SK-N-SH treated with all-trans-retinoic acid at 6 μM for 48 hours (cell line): ENCODE data around the gene HIVEP2.

Experiments
- ATAC-seq: fragments of 200-7000 bp; cut with Tn5 transposase; 3 replicates; pipeline ENCODE4 v1.9.1; 2020; ENCODE audit warnings: mild to moderate bottlenecking, moderate library complexity
- ARNTL ChIP-seq: fragments of 450-650 bp; formaldehyde crosslinking; IDR thresholded peaks from 2 replicates; pipeline ENCODE4 v1.5.0; 2020; ENCODE audit warnings: low read depth, mild to moderate bottlenecking, moderate library complexity, borderline replicate concordance
- BACH2 ChIP-seq: fragments of 250-450 bp; sonication (Bioruptor Pico); IDR thresholded peaks from 2 replicates; pipeline ENCODE4 v1.9.0; 2021; ENCODE audit warnings: mild to moderate bottlenecking, borderline replicate concordance
- CREB5 ChIP-seq: fragments of 250-450 bp; sonication (Bioruptor Pico); IDR thresholded peaks from 2 replicates; pipeline ENCODE4 v1.5.1; 2020; ENCODE audit warnings: low read depth, mild to moderate bottlenecking, moderate library complexity
- CSDC2 ChIP-seq: fragments of 250-450 bp; sonication (Bioruptor Pico); IDR thresholded peaks from 2 replicates; pipeline ENCODE4 v1.5.0; 2020; ENCODE audit warnings: mild to moderate bottlenecking, moderate library complexity
- CSRNP3 ChIP-seq: fragments of 250-450 bp; sonication (Bioruptor Pico); IDR thresholded peaks from 2 replicates; pipeline ENCODE4 v1.5.1; 2021; ENCODE audit warnings: mild to moderate bottlenecking, moderate library complexity
- ESRRG ChIP-seq: fragments of 250-450 bp; sonication (Bioruptor Pico); IDR thresholded peaks from 2 replicates; pipeline ENCODE4 v1.6.1; 2021; ENCODE audit warnings: mild to moderate bottlenecking
- GLIS3 ChIP-seq: fragments of 250-450 bp; sonication (Bioruptor Pico); IDR thresholded peaks from 2 replicates; pipeline ENCODE4 v1.5.0; 2020; ENCODE audit warnings: mild to moderate bottlenecking, moderate library complexity
- ISL1 ChIP-seq: fragments of 250-450 bp; sonication (Bioruptor Pico); IDR thresholded peaks from 2 replicates; pipeline ENCODE4 v2.1.2; 2022; ENCODE audit warnings: mild to moderate bottlenecking, moderate library complexity
- OSR1 ChIP-seq: fragments of 250-450 bp; sonication (Bioruptor Pico); IDR thresholded peaks from 2 replicates; pipeline ENCODE4 v1.8.0; 2022; ENCODE audit warnings: moderate library complexity, mild to moderate bottlenecking, inconsistent platforms
- POU6F1 ChIP-seq: fragments of 250-450 bp; sonication (Bioruptor Pico); IDR thresholded peaks from 2 replicates; pipeline ENCODE4 v1.8.0; 2021; ENCODE audit warnings: low read depth, mild to moderate bottlenecking, moderate library complexity, borderline replicate concordance
- PPARA ChIP-seq: fragments of 250-450 bp; sonication (Bioruptor Pico); IDR thresholded peaks from 2 replicates; pipeline ENCODE4 v1.5.0; 2020; ENCODE audit warnings: mild to moderate bottlenecking, borderline replicate concordance
- RARB ChIP-seq: fragments of 250-450 bp; sonication (Bioruptor Pico); IDR thresholded peaks from 2 replicates; pipeline ENCODE4 v1.8.0; 2021; ENCODE audit warnings: mild to moderate bottlenecking, moderate library complexity
- SNAI2 ChIP-seq: fragments of 250-450 bp; sonication (Bioruptor Pico); IDR thresholded peaks from 2 replicates; pipeline ENCODE4 v1.5.0; 2020; ENCODE audit warnings: mild to moderate bottlenecking, moderate library complexity
- TCF4 ChIP-seq: fragments of 250-450 bp; sonication (Bioruptor Pico); IDR thresholded peaks from 2 replicates; pipeline ENCODE4 v1.8.0; 2021; ENCODE audit warnings: mild to moderate bottlenecking, moderate library complexity, borderline replicate concordance
- TOX ChIP-seq: fragments of 250-450 bp; sonication (Bioruptor Pico); IDR thresholded peaks from 2 replicates; pipeline ENCODE4 v1.8.0; 2021; ENCODE audit warnings: mild to moderate bottlenecking, moderate library complexity, borderline replicate concordance
- ZC3H10 ChIP-seq: fragments of 250-450 bp; sonication (Bioruptor Pico); IDR thresholded peaks from 2 replicates; pipeline ENCODE4 v1.5.1; 2021; ENCODE audit warnings: mild to moderate bottlenecking, moderate library complexity
- ZFP3 ChIP-seq: fragments of 250-450 bp; sonication (Bioruptor Pico); IDR thresholded peaks from 2 replicates; pipeline ENCODE4 v1.5.0; 2020; ENCODE audit warnings: mild to moderate bottlenecking, moderate library complexity
- ZFP30 ChIP-seq: fragments of 450-650 bp; formaldehyde crosslinking; IDR thresholded peaks from 2 replicates; pipeline ENCODE4 v1.5.0; 2022; ENCODE audit warnings: mild to moderate bottlenecking, moderate library complexity
- ZNF565 ChIP-seq: fragments of 450-650 bp; formaldehyde crosslinking; conservative IDR thresholded peaks from 2 replicates; pipeline ENCODE4 v1.5.0; 2020; ENCODE audit warnings: low read depth, mild to moderate bottlenecking, moderate library complexity
- ZNF70 ChIP-seq: fragments of 450-650 bp; formaldehyde crosslinking; IDR thresholded peaks from 2 replicates; pipeline ENCODE4 v1.5.0; 2020; ENCODE audit warnings: mild to moderate bottlenecking, moderate library complexity
- TF ChIP-seq, protein P1 (sequence below): fragments of 250-450 bp; sonication (Bioruptor Pico); IDR thresholded peaks from 2 replicates; pipeline ENCODE4 v1.5.0; 2020; ENCODE audit warnings: mild to moderate bottlenecking, moderate library complexity
- TF ChIP-seq, protein P2 (sequence below): fragments of 250-450 bp; sonication (Bioruptor Pico); IDR thresholded peaks from 2 replicates; pipeline ENCODE4 v1.8.0; 2020; ENCODE audit warnings: mild to moderate bottlenecking, moderate library complexity, borderline replicate concordance

HIVEP2 gene

DNA sequence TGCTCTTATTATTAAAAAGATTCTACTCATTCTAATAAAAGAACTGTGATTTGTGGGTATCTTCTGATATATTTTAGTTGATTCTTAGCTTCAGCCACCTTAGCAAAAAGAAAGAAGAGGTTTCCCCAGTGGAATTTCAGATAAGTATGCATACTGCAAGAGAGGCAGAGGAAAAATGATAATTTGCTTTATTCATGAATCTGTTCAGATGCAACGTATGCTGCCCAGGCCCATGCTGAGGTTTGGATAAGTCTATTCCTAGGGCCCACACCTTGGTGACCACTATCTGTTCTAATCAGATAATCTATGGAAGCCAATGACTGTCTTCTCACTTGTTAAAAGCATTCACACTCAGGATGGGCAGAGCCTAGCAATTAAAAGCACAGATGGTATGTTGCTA is 194.0 kb downstream of the HIVEP2 start:
- ATAC-seq, result no peak
- TF ChIP-seq RARB (CRISPR knock-in tag), result no peak
- no peak for TF ChIP-seq BACH2 (CRISPR knock-in tag)
- no peak for TF ChIP-seq SNAI2 (CRISPR knock-in tag)
- no peak for TF ChIP-seq ESRRG
- TF ChIP-seq ZNF565, result no peak
- no peak for TF ChIP-seq ZFP3 (CRISPR knock-in tag)

DNA sequence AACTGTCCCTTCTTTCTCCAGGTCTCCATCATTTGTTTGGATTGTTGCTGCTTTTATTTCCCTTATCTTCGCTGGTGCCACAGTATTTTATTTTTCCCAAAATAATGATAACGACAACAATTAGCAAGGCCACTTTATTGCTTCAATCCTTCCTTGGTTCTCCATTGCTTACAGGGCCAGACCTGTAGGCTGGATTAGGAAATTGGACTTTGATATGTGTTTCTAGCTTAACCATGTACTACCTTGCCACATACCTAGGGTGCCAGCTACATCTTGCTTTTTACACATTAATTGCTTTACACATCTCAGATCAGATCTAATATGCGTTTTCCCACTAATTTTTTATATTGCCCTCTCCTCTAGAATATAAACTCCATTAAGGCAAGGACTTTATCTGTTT is 195.4 kb downstream of the HIVEP2 start:
- ATAC-seq, result no peak
- TF ChIP-seq CSDC2 (no peak), BACH2 (CRISPR knock-in tag) (no peak), ISL1 (CRISPR knock-in tag) (no peak), ESRRG (no peak), ZC3H10 (CRISPR knock-in tag) (no peak), POU6F1 (CRISPR knock-in tag) (no peak), GLIS3 (CRISPR knock-in tag) (no peak), ZNF70 (CRISPR knock-in tag) (no peak), PPARA (CRISPR knock-in tag) (no peak), CREB5 (CRISPR knock-in tag) (no peak), ZNF565 (no peak), RARB (CRISPR knock-in tag) (no peak), TOX (CRISPR knock-in tag) (no peak), SNAI2 (CRISPR knock-in tag) (no peak)
- TF ChIP-seq, protein P1, sequence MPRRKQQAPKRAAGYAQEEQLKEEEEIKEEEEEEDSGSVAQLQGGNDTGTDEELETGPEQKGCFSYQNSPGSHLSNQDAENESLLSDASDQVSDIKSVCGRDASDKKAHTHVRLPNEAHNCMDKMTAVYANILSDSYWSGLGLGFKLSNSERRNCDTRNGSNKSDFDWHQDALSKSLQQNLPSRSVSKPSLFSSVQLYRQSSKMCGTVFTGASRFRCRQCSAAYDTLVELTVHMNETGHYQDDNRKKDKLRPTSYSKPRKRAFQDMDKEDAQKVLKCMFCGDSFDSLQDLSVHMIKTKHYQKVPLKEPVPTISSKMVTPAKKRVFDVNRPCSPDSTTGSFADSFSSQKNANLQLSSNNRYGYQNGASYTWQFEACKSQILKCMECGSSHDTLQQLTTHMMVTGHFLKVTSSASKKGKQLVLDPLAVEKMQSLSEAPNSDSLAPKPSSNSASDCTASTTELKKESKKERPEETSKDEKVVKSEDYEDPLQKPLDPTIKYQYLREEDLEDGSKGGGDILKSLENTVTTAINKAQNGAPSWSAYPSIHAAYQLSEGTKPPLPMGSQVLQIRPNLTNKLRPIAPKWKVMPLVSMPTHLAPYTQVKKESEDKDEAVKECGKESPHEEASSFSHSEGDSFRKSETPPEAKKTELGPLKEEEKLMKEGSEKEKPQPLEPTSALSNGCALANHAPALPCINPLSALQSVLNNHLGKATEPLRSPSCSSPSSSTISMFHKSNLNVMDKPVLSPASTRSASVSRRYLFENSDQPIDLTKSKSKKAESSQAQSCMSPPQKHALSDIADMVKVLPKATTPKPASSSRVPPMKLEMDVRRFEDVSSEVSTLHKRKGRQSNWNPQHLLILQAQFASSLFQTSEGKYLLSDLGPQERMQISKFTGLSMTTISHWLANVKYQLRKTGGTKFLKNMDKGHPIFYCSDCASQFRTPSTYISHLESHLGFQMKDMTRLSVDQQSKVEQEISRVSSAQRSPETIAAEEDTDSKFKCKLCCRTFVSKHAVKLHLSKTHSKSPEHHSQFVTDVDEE (CRISPR knock-in tag), result no peak
- TF ChIP-seq, protein P2, sequence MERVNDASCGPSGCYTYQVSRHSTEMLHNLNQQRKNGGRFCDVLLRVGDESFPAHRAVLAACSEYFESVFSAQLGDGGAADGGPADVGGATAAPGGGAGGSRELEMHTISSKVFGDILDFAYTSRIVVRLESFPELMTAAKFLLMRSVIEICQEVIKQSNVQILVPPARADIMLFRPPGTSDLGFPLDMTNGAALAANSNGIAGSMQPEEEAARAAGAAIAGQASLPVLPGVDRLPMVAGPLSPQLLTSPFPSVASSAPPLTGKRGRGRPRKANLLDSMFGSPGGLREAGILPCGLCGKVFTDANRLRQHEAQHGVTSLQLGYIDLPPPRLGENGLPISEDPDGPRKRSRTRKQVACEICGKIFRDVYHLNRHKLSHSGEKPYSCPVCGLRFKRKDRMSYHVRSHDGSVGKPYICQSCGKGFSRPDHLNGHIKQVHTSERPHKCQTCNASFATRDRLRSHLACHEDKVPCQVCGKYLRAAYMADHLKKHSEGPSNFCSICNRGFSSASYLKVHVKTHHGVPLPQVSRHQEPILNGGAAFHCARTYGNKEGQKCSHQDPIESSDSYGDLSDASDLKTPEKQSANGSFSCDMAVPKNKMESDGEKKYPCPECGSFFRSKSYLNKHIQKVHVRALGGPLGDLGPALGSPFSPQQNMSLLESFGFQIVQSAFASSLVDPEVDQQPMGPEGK (CRISPR knock-in tag), result no peak

DNA sequence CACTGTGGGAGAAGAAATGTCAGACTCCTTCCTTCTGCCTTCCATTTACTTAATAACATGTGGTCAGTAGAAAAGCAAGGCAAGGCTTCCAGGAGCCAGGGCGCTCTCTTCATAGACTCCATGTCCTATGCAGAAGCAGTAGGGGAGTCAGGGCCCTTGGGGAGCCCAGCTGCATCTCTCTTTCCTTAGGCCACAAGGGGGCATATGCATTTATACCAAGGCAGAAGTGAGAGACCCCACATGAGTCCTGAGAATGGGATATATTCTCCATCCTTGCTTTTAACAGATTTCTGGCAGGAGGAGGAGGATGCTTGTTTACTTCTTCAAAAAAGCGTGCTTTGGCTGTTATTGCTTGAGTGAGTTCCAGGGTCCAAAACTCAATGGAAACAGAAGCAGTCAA is 198.5 kb downstream of the HIVEP2 start:
- ATAC-seq, result peak; percentile 83
- TF ChIP-seq PPARA (CRISPR knock-in tag), result no peak
- TF ChIP-seq CREB5 (CRISPR knock-in tag), result no peak
- TF ChIP-seq ISL1 (CRISPR knock-in tag), result no peak
- no peak for TF ChIP-seq ESRRG
- no peak for TF ChIP-seq ZFP30 (CRISPR knock-in tag)
- no peak for TF ChIP-seq ARNTL (CRISPR knock-in tag)
- TF ChIP-seq ZNF70 (CRISPR knock-in tag), result no peak
- TF ChIP-seq RARB (CRISPR knock-in tag), result no peak
- no peak for TF ChIP-seq POU6F1 (CRISPR knock-in tag)
- no peak for TF ChIP-seq BACH2 (CRISPR knock-in tag)
- no peak for TF ChIP-seq ZC3H10 (CRISPR knock-in tag)
- TF ChIP-seq GLIS3 (CRISPR knock-in tag), result no peak
- TF ChIP-seq TOX (CRISPR knock-in tag), result no peak
- no peak for TF ChIP-seq OSR1 (CRISPR knock-in tag)
- no peak for TF ChIP-seq CSRNP3 (CRISPR knock-in tag)
- no peak for TF ChIP-seq TCF4 (CRISPR knock-in tag)
- TF ChIP-seq, protein P1 (CRISPR knock-in tag), result no peak
